ELR (cell line): Measurements from ENCODE around the gene TCEA2.
A peak's percentile ranks its signal among the peaks of the same experiment; 100 is the strongest.

Source experiments
- DNase-seq: peaks from one replicate; pipeline ENCODE4 v3.0.0-alpha.2; 2015; ENCODE audit warnings: low read depth

The TCEA2 gene

GRCh38 chr20:64062596-64063388 is at the start of gene TCEA2:
TCEA2 (plus strand) TSS chr20:64063198; CDS start chr20:64063313, 115 bp downstream.
- peak; percentile 98 for DNase-seq

- DNase-seq, result no peak
Observed at GRCh38 chr20:64015635-64016034, 47.4 kb upstream of the TCEA2 start.

DNA sequence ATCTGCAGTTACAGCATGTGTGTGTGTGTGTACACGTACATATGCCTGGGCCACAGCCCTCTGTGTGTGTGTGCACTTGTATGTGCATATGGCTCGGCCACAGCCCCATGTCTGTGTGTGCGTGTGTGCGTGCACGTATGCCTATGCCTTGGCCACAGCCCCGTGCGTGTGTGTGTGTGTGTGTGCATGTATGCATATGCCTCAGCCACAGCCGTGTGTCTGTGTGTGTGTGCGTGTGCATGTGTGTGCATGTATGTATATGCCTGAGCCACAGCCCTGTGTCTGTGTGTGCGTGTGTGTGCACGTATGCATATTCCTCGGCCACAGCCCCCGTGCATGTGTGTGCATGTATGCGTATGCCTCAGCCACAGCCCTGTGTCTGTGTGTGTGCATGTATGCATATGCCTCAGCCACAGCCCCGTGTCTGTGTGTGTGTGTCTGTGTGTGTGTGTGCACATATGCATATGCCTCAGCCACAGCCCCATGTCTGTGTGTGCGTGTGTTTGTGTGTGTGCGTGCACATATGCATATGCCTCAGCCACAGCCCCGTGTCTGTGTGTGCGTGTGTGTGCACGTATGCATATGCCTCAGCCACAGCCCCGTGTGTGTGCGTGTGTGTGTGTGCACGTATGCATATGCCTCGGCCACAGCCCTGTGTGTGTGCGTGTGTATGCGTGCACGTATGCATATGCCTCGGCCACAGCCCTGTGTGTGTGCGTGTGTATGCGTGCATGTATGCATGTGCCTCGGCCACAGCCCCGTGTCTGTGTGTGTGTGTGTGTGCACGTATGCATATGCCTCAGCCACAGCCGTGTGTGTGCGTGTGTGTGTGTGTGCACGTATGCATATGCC is 41.6 kb upstream of the TCEA2 start:
- no peak for DNase-seq

- no peak for DNase-seq
Observed at GRCh38 chr20:64022671-64023360, 40.2 kb upstream of the TCEA2 start.

DNA sequence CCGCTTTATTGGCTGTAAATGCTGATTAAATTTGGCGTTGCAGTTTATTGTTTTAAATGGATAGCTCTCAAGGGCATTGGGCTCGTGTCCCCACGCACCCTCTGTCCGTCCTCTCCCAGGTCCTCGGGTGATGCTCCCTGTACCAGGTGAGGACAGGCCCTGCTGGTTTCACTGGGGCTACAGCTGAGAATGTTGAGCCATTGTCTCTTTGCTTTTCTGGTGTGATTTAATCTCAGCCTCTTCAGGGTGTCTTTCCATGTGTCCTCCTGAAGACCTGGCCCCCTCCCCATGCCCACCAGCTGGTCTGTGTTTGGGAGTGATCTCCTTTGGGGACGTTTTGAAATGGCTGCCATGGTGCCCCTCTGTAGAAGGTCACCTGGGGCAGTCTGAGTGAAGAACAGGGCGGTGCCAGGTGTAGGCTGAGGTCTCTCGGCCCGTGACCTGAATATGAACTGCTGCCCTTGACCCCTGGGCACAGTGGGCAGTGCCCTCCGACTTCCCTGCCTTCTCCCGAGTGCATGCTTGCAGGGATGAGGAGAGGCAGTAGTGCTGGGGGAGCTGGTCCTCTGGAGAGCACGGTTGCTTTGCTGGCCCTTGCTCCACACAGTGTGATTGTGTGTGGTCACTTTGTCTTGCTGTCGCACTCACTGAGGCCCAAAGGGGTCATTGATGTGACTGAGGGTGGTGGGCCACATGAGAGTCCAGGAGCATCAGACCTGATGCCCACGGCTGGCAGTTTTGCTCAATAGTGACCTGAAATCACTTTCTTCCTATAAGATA is 39.4 kb upstream of the TCEA2 start:
- no peak for DNase-seq

DNA sequence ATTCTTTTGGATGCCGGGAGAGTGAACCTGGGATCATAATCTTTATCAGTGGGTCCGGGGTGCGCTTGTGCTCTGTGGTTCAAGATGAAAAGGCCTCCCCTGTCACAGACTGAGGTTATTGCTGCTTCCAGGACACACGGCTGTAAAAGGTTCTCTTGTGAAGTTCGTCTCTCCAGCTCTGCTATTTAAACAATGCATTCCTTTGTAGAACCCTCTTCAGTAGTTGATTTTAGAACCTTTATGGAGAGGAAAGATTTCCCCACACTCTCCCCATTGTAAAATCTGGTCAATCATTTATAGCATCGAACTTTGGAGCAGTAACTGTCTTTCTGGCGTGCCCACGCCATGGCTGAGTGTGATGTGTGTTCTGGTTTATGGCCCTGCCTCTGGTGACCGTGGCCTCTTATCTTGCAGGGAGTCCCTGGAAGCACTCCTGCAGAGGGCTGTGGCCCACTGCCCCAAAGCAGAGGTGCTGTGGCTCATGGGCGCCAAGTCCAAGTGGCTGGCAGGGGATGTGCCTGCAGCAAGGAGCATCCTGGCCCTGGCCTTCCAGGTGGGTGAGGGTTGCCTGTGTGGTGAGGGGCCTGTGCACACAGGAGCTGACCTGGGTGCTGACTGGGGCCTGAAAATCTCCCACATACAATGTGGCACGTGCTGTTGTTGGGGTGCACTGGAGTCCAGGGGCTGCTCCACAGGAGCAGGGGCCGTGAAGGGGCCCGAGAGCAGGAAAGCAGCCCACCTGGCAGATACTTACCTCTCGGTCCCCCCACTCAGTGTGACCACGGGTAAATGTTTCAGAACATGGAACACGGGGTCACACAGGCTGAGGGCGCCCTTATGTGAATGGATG is 38.6 kb upstream of the TCEA2 start:
- DNase-seq, result no peak

GRCh38 chr20:64025101-64025825 is 37.7 kb upstream of the TCEA2 start:
- DNase-seq, result no peak

DNA sequence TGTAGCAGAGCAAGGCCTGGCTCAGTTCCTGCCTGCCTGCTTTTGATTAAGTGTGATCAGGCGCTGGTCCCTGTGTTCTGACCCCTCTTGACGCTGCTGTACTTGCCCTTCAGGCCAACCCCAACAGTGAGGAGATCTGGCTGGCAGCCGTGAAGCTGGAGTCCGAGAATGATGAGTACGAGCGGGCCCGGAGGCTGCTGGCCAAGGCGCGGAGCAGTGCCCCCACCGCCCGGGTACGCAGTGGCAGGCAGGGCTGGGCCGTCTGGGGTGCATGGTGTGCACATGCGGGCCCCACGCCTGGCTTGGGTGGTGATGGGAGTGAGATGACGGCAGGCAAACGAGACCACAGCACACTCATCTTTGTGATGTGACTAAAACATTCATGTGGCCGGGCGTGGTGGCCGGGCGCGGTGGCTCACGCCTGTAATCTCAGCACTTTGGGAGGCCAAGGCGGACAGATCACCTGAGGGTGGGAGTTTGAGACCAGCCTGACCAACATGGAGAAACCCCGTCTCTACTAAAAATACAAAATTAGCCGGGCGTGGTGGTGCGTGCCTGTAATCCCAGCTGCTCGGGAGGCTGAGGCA is 37.1 kb upstream of the TCEA2 start:
- no peak for DNase-seq

- DNase-seq, result no peak
Observed at GRCh38 chr20:64027981-64028685, 34.9 kb upstream of the TCEA2 start.

GRCh38 chr20:64029293-64030117 is 33.5 kb upstream of the TCEA2 start:
- DNase-seq, result no peak

DNA sequence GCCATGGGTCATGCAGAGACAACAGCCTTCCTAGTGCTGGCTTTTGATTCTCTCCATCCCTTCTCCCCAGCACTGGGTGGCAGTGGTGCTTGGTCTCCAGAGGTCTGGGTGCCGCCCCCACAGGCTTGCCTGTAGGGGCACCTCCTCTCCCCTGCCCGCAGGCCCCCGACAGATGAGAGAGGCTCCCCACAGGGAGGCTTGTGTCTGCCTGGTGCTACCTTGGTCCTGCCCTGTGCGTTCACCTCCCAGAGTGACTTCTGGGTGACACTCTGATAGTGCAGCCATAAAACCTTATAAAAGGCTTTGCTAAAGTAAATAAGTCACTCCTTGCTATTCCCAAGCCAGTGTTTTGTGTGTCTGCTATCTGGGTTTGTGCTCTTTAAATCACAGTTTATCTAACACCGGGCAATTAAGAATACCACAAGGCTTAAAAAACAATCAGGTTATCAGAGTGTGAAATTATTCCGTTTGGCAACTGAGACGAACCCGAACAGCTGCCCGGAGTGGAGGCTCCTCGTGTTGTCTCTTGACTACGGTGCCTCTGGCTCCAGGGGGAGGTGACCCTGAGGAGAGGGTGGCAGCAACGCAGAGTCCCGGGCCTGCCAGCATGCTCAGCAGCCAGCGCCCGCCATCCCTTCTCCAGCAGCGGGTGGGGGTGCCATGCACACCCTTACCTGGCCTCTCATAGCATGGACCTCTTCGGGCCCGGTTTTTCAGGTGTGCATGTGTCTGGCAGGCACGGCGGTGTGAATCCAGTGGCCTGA is 32.4 kb upstream of the TCEA2 start:
- no peak for DNase-seq

DNA sequence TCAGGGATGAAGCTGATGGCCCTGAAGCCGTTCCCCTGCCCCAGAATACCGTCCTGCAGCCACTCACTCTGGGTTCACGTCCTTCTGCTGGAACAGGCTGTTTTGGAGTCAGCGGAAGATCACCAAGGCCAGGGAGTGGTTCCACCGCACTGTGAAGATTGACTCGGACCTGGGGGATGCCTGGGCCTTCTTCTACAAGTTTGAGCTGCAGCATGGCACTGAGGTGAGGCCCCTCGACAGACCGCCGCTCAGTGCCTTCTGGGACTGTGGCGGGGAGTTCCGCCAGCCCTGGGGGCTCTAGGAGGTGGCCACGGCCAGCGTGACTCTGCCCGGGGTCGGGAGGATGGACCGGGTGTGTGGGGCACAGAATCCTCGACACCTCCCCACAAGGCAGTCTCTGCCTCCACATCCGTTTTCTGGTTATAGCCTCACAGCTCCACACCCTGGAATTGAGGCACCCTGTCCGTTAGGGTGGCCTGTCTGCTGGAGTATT is 31.1 kb upstream of the TCEA2 start:
- no peak for DNase-seq

DNA sequence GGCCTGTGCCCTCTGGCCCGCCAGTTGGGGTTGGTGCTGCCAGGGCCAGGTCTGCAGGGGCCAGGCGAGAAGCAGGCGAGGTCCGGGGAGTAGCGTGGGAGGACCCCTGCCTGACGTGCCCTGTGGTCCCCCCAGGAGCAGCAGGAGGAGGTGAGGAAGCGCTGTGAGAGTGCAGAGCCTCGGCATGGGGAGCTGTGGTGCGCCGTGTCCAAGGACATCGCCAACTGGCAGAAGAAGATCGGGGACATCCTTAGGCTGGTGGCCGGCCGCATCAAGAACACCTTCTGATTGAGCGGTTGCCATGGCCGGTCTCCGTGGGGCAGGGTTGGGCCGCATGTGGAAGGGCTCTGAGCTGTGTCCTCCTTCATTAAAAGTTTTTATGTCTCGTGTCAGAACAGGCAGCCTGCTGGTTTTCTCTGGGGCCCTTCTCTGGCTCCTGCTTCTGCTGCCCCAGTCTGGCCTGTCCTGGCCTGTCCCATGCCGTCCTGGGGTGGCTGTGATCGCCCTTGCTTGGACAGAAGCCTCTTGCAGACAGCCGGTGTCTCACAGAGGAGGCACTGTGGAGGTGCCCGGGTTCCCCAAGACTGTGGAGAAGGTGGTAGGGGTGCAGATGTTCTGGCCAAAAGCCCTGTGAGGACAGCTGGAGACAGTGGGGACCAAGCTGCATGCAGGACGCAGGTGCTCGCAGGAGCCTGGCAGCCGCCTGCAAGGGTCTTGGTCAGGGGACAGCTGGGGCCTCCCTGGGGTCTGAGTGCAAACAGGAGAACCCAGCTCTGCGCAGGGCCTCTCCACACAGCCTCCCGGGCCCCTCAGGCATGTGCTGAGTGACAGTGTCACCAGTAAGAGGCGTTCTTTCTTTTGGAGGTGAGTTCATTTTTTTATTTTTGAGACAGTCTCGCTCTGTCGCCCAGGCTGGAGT is 30.0 kb upstream of the TCEA2 start:
- DNase-seq, result no peak

DNA sequence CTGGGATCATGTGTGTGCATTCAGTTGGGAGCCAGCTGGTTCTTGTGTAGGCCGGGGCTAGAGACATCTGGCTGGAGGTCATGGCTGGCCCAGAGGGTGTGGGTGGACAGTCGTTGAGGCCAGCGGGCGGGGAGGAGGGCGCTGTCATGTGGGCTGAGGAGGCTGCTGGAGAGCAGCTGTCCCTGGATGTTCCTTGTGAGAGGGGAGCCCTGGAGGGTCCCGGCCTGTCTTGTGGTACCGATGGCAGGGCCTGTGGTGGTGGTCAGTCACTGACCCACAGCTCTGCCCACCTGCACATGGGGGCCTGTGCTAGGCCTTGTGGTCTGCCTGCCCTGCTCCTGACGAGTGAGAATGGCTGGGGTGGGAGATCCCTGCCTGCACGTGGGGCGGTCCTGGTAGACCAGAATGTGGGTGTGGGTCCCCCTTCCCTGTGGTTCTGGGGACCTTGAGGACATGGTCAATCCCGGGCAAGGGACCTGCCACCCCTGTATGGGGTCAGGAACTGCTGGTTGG is 29.0 kb upstream of the TCEA2 start:
- DNase-seq, result no peak

- no peak for DNase-seq
Observed at GRCh38 chr20:64035066-64035932, 27.7 kb upstream of the TCEA2 start.
